ENCODE data around the gene DTNA.

DTNA gene

DNA sequence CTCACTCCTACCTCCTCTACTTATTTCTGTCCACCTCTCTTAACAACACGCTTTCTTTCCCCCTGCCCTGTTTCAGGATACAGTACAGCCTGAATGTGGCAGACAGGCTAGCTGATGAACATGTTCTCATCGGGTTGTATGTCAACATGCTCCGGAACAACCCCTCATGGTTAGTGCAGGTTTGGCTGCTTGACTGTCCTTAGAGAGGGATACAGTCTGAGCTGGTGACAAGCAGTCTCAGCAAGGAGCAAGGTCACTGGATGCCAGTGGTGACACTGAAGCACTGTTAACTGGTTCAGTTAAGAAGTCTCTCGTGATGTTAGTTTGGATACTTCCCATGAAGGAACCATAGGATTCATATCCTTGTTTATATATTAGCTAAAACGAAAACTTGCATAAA, 128.6 kb downstream of the DTNA start:
- Histone ChIP-seq H3K4me1 (ENCODE audit: control insufficient read depth in 1 of 2, insufficient read depth in 2 of 2, low read length in 2 of 2) (peaks cover 4 to 7% of the 10 kb centered on the region in 2 donors), H3K9me3 (ENCODE audit: control insufficient read depth in 1 of 2, low read length in 2 of 2) (no peaks in the 10 kb centered on the region), H3K27ac (ENCODE audit: low read length) (no peak overlapping the region), H3K36me3 (ENCODE audit: control insufficient read depth in 1 of 2, insufficient read depth in 2 of 2, low read length in 2 of 2) (no peaks in the 10 kb centered on the region), H3K4me3 (ENCODE audit: low read depth in 1 of 2, low read length in 2 of 2) (no peak overlapping the region), H3K27me3 (ENCODE audit: low read depth, low read length) (no peaks in the 10 kb centered on the region)

DNA sequence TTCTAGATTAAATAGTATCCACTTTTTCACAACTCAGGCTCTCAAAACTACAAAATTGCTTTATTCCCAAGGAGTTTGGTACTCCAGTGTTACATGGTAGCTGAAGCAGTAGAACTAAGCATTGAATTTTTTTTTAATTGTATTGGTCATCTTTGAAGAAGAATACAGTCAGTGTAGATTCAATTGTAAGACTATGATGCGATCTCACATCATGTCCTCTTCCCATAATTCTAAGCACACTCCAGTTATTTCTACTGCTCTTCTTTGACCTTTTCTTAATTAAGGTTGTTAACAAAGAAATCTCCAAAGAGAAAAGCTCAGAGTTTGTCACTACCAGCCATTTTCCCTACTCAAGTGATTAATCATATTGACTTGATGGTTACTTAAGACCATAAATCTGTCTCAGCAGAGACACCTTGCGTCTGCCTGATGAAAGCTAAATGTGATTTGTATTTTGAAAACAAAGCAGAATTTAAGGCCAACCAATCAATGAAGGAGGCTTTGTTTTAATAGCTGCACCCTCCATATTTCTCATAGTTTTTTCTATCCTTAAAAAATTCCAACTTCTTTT, 130.2 kb downstream of the DTNA start:
- peaks cover 4 to 7% of the 10 kb centered on the region in 2 donors for H3K4me1 ChIP-seq (ENCODE audit: control insufficient read depth in 1 of 2, insufficient read depth in 2 of 2, low read length in 2 of 2)
- H3K9me3 ChIP-seq (ENCODE audit: control insufficient read depth in 1 of 2, low read length in 2 of 2) = no peaks in the 10 kb centered on the region

DNA sequence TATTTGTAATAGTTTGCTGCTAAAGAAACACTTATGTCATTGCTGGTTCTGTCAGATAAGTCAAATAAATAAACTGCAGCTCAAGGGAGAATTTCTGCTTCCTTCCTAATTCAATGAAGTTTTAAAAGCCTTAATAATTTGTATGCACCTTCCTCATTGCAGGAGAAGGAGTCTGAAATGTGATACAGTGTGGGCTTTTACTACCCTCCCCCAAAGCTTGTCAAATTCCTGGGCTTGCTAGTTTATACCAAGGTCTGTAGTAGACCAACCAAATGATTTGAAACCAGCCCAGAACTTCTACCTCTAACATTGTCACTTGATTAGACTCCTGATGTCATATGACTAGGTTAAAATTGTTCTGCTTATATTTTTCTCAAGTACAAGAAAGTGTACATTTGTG, 131.8 kb downstream of the DTNA start:
- H3K27ac ChIP-seq (ENCODE audit: low read length) = no peak overlapping the region
- no peak overlapping the region for H3K4me3 ChIP-seq (ENCODE audit: low read depth in 1 of 2, low read length in 2 of 2)
- H3K27me3 ChIP-seq (ENCODE audit: low read depth, low read length) = no peaks in the 10 kb centered on the region
- no peaks in the 10 kb centered on the region for H3K36me3 ChIP-seq (ENCODE audit: control insufficient read depth in 1 of 2, insufficient read depth in 2 of 2, low read length in 2 of 2)
- H3K9me3 ChIP-seq (ENCODE audit: control insufficient read depth in 1 of 2, low read length in 2 of 2) = no peaks in the 10 kb centered on the region
- peaks cover 4 to 7% of the 10 kb centered on the region in 2 donors for H3K4me1 ChIP-seq (ENCODE audit: control insufficient read depth in 1 of 2, insufficient read depth in 2 of 2, low read length in 2 of 2)

More for the DNA sequence above, 130.2 kb downstream of the DTNA start:
- H3K36me3 ChIP-seq (ENCODE audit: control insufficient read depth in 1 of 2, insufficient read depth in 2 of 2, low read length in 2 of 2) = no peaks in the 10 kb centered on the region
- H3K27me3 ChIP-seq (ENCODE audit: low read depth, low read length) = no peaks in the 10 kb centered on the region
- H3K27ac ChIP-seq (ENCODE audit: low read length) = no peak overlapping the region
- H3K4me3 ChIP-seq (ENCODE audit: low read depth in 1 of 2, low read length in 2 of 2) = no peak overlapping the region

DNA sequence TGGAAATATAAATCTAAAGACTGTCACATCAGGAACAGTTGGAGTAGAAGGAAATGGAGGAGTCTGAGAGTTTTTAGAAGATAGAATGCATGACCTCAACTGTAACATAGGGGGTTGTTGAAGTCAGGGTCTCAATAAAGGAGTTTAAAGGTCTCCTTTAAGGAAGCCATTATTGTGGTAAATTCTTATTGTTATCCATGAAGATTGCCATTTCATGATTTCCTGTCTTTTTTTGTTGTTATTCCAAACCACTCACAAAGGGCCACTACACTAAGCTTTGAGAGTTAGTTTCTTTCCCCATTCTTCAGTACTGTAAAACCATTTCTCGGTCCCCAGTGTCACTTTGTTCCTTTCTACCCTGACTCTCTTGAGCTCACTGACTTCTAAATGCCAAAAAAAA, 134.0 kb downstream of the DTNA start:
- H3K36me3 ChIP-seq (ENCODE audit: control insufficient read depth in 1 of 2, insufficient read depth in 2 of 2, low read length in 2 of 2) = peaks cover 0 to 9% of the 10 kb centered on the region in 2 donors
- no peaks in the 10 kb centered on the region for H3K9me3 ChIP-seq (ENCODE audit: control insufficient read depth in 1 of 2, low read length in 2 of 2)
- no peak overlapping the region for H3K27ac ChIP-seq (ENCODE audit: low read length)
- no peaks in the 10 kb centered on the region for H3K4me1 ChIP-seq (ENCODE audit: control insufficient read depth in 1 of 2, insufficient read depth in 2 of 2, low read length in 2 of 2)
- H3K27me3 ChIP-seq (ENCODE audit: low read depth, low read length) = no peaks in the 10 kb centered on the region
- H3K4me3 ChIP-seq (ENCODE audit: low read depth in 1 of 2, low read length in 2 of 2) = no peak overlapping the region

DNA sequence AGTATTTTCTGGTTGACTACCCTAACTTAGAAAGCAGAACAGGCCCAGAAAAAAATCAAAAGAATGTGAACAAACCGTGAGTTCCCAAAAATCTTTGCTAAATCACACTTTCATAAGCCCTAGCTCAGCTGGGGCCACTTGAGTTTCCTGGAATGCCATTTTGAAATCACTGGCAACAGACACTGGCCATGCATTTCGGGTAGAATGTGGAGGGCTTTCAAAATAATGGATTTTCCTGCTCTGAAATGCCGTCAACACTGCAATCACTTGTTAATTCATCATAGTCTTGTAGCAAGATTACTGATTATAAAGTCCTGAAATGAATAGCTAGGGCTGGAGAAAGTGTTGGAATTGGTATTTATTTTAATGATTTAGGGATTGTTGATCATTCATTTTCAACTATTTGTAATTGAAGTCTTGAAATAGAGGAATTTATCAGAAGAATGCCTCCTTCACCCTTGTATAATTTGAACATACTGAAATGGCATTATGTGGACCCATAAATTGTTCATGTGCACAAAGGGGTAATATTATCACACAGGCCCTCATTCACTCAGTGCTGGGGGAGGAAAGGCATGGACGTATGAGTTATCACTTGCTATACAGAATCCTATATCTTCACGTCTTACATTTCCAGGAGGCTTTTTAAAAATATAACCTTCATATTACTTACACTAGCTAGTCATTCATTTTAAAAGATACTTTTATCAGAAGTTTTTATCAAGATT, 134.8 kb downstream of the DTNA start:
- no peaks in the 10 kb centered on the region for H3K9me3 ChIP-seq (ENCODE audit: control insufficient read depth in 1 of 2, low read length in 2 of 2)
- H3K27me3 ChIP-seq (ENCODE audit: low read depth, low read length) = no peaks in the 10 kb centered on the region
- H3K4me3 ChIP-seq (ENCODE audit: low read depth in 1 of 2, low read length in 2 of 2) = no peak overlapping the region
- no peak overlapping the region for H3K27ac ChIP-seq (ENCODE audit: low read length)
- H3K4me1 ChIP-seq (ENCODE audit: control insufficient read depth in 1 of 2, insufficient read depth in 2 of 2, low read length in 2 of 2) = no peaks in the 10 kb centered on the region
- peaks cover 0 to 17% of the 10 kb centered on the region in 2 donors for H3K36me3 ChIP-seq (ENCODE audit: control insufficient read depth in 1 of 2, insufficient read depth in 2 of 2, low read length in 2 of 2)

DNA sequence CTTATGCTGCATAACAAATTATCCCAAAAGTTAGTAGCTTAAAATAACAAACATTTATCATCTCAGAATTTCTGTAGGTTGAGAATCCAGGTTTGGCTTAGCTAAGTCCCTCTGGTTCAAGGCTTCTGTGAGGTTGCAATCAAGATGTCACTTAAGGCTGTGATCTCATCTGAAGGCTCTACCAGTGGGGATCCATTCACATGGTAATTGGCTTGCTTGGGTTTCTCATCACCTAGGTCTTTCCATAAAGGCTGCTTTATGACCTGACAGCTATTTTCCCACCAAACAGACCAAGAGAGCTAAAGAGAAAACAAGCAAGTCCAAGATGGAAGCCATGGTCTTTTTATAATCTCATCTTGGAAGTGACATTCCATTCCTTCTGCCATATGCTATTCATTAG, 137.3 kb downstream of the DTNA start:
- Histone ChIP-seq H3K4me1 (ENCODE audit: control insufficient read depth in 1 of 2, insufficient read depth in 2 of 2, low read length in 2 of 2) (no peaks in the 10 kb centered on the region), H3K9me3 (ENCODE audit: control insufficient read depth in 1 of 2, low read length in 2 of 2) (no peaks in the 10 kb centered on the region), H3K27me3 (ENCODE audit: low read depth, low read length) (no peaks in the 10 kb centered on the region), H3K27ac (ENCODE audit: low read length) (no peak overlapping the region), H3K36me3 (ENCODE audit: control insufficient read depth in 1 of 2, insufficient read depth in 2 of 2, low read length in 2 of 2) (peaks cover 0 to 27% of the 10 kb centered on the region in 2 donors), H3K4me3 (ENCODE audit: low read depth in 1 of 2, low read length in 2 of 2) (no peak overlapping the region)

GRCh38 chr18:34848156-34848555, 138.1 kb downstream of the DTNA start:
- peaks cover 0 to 32% of the 10 kb centered on the region in 2 donors for H3K36me3 ChIP-seq (ENCODE audit: control insufficient read depth in 1 of 2, insufficient read depth in 2 of 2, low read length in 2 of 2)
- no peaks in the 10 kb centered on the region for H3K27me3 ChIP-seq (ENCODE audit: low read depth, low read length)
- no peak overlapping the region for H3K27ac ChIP-seq (ENCODE audit: low read length)
- no peak overlapping the region for H3K4me3 ChIP-seq (ENCODE audit: low read depth in 1 of 2, low read length in 2 of 2)
- H3K9me3 ChIP-seq (ENCODE audit: control insufficient read depth in 1 of 2, low read length in 2 of 2) = no peaks in the 10 kb centered on the region
- H3K4me1 ChIP-seq (ENCODE audit: control insufficient read depth in 1 of 2, insufficient read depth in 2 of 2, low read length in 2 of 2) = no peaks in the 10 kb centered on the region

DNA sequence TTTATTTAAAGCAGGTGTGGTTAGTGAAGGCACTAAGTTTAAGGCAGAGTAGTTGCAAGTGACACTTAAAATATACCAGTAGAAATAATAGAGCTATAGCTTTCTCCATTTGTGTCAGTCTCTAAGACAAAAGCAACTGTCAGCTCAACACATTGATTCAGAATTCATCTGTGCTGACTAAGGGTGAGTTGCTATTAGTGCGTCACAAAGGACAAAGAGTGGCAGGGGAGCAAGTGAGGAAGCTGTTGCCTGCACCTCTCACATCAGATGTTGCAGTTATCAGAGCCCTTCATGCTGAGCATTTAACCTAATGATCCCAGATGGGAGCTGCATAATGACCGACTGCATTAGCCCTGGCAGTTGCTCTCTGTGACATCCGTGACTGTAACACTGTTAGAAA, 138.6 kb downstream of the DTNA start:
- Histone ChIP-seq H3K4me3 (ENCODE audit: low read depth in 1 of 2, low read length in 2 of 2) (no peak overlapping the region), H3K36me3 (ENCODE audit: control insufficient read depth in 1 of 2, insufficient read depth in 2 of 2, low read length in 2 of 2) (peaks cover 0 to 32% of the 10 kb centered on the region in 2 donors), H3K27me3 (ENCODE audit: low read depth, low read length) (no peaks in the 10 kb centered on the region), H3K4me1 (ENCODE audit: control insufficient read depth in 1 of 2, insufficient read depth in 2 of 2, low read length in 2 of 2) (no peaks in the 10 kb centered on the region), H3K9me3 (ENCODE audit: control insufficient read depth in 1 of 2, low read length in 2 of 2) (no peaks in the 10 kb centered on the region), H3K27ac (ENCODE audit: low read length) (no peak overlapping the region)

- Histone ChIP-seq H3K4me3 (ENCODE audit: low read depth in 1 of 2, low read length in 2 of 2) (no peak overlapping the region), H3K36me3 (ENCODE audit: control insufficient read depth in 1 of 2, insufficient read depth in 2 of 2, low read length in 2 of 2) (peaks cover 0 to 32% of the 10 kb centered on the region in 2 donors)
Measured at GRCh38 chr18:34857320-34857719, 147.2 kb downstream of the DTNA start.

GRCh38 chr18:34858188-34858587, 148.1 kb downstream of the DTNA start:
- Histone ChIP-seq H3K27me3 (ENCODE audit: low read depth, low read length) (no peaks in the 10 kb centered on the region), H3K4me1 (ENCODE audit: control insufficient read depth in 1 of 2, insufficient read depth in 2 of 2, low read length in 2 of 2) (no peaks in the 10 kb centered on the region), H3K36me3 (ENCODE audit: control insufficient read depth in 1 of 2, insufficient read depth in 2 of 2, low read length in 2 of 2) (peaks cover 0 to 26% of the 10 kb centered on the region in 2 donors), H3K27ac (ENCODE audit: low read length) (no peak overlapping the region), H3K4me3 (ENCODE audit: low read depth in 1 of 2, low read length in 2 of 2) (no peak overlapping the region), H3K9me3 (ENCODE audit: control insufficient read depth in 1 of 2, low read length in 2 of 2) (no peaks in the 10 kb centered on the region)

More at GRCh38 chr18:34857320-34857719, 147.2 kb downstream of the DTNA start:
- H3K4me1 ChIP-seq (ENCODE audit: control insufficient read depth in 1 of 2, insufficient read depth in 2 of 2, low read length in 2 of 2) = no peaks in the 10 kb centered on the region
- no peaks in the 10 kb centered on the region for H3K27me3 ChIP-seq (ENCODE audit: low read depth, low read length)
- no peak overlapping the region for H3K27ac ChIP-seq (ENCODE audit: low read length)
- no peaks in the 10 kb centered on the region for H3K9me3 ChIP-seq (ENCODE audit: control insufficient read depth in 1 of 2, low read length in 2 of 2)

- Histone ChIP-seq H3K36me3 (ENCODE audit: control insufficient read depth in 1 of 2, insufficient read depth in 2 of 2, low read length in 2 of 2) (peaks cover 0 to 26% of the 10 kb centered on the region in 2 donors), H3K27me3 (ENCODE audit: low read depth, low read length) (no peaks in the 10 kb centered on the region), H3K9me3 (ENCODE audit: control insufficient read depth in 1 of 2, low read length in 2 of 2) (no peaks in the 10 kb centered on the region), H3K4me3 (ENCODE audit: low read depth in 1 of 2, low read length in 2 of 2) (no peak overlapping the region), H3K4me1 (ENCODE audit: control insufficient read depth in 1 of 2, insufficient read depth in 2 of 2, low read length in 2 of 2) (no peaks in the 10 kb centered on the region), H3K27ac (ENCODE audit: low read length) (no peak overlapping the region)
Measured at GRCh38 chr18:34859496-34859895, 149.4 kb downstream of the DTNA start.

- Histone ChIP-seq H3K4me3 (ENCODE audit: low read depth in 1 of 2, low read length in 2 of 2) (no peak overlapping the region), H3K4me1 (ENCODE audit: control insufficient read depth in 1 of 2, insufficient read depth in 2 of 2, low read length in 2 of 2) (no peaks in the 10 kb centered on the region), H3K9me3 (ENCODE audit: control insufficient read depth in 1 of 2, low read length in 2 of 2) (no peaks in the 10 kb centered on the region), H3K27ac (ENCODE audit: low read length) (no peak overlapping the region), H3K27me3 (ENCODE audit: low read depth, low read length) (no peaks in the 10 kb centered on the region), H3K36me3 (ENCODE audit: control insufficient read depth in 1 of 2, insufficient read depth in 2 of 2, low read length in 2 of 2) (peaks cover 0 to 26% of the 10 kb centered on the region in 2 donors)
Measured at GRCh38 chr18:34862561-34862960, 152.5 kb downstream of the DTNA start.
